ENCODE data around the gene SYNJ2. TPM values are rescaled to one million over a fixed set of nuclear protein-coding genes. Genes with fewer than 3 reads are reported as not detected.

The SYNJ2 gene
- total RNA-seq, 1 donor: 19.2 TPM

Other genes starting within 250 kb of the SYNJ2 start
- gene SNX9, start 158.6 kb upstream of the SYNJ2 start, total RNA-seq: 42.3 TPM
- 2.1 TPM for gene SERAC1, start 186.4 kb downstream of the SYNJ2 start, total RNA-seq
- 0.94 TPM for gene GTF2H5, start 186.5 kb downstream of the SYNJ2 start, total RNA-seq

Data from mononuclear cell (primary cell).